HUES48 (cell line): ENCODE measurements around the gene ZNF362.
A peak's percentile ranks its signal among the peaks of the same experiment; 100 is the strongest.

ENCODE experiments used
- H3K27ac ChIP-seq: one replicate; pipeline ENCODE4 v1.7.0; 2013; ENCODE audit warnings: low read depth, low read length, inconsistent platforms
- H3K27me3 ChIP-seq: 2 replicates; pipeline ENCODE4 v1.6.1; 2013; ENCODE audit warnings: mild to moderate bottlenecking, low read length; ENCODE audit not compliant: control insufficient read depth, insufficient read depth
- H3K36me3 ChIP-seq: 2 replicates; pipeline ENCODE4 v1.6.1; 2013; ENCODE audit warnings: low read length; ENCODE audit not compliant: control insufficient read depth, insufficient read depth
- H3K4me1 ChIP-seq: 2 replicates; pipeline ENCODE4 v1.6.1; 2013; ENCODE audit warnings: mild to moderate bottlenecking, low read length; ENCODE audit not compliant: control insufficient read depth, insufficient read depth
- H3K4me3 ChIP-seq: 2 replicates; pipeline ENCODE4 v1.5.1; 2013; ENCODE audit warnings: mild to moderate bottlenecking, low read depth, low read length
- H3K9ac ChIP-seq: 2 replicates; pipeline ENCODE4 v1.6.1; 2013; ENCODE audit warnings: mild to moderate bottlenecking, low read depth, low read length, moderate library complexity
- H3K9me3 ChIP-seq: 2 replicates; pipeline ENCODE4 v1.6.1; 2013; ENCODE audit warnings: low read length; ENCODE audit not compliant: control insufficient read depth, insufficient read depth

The ZNF362 gene

DNA sequence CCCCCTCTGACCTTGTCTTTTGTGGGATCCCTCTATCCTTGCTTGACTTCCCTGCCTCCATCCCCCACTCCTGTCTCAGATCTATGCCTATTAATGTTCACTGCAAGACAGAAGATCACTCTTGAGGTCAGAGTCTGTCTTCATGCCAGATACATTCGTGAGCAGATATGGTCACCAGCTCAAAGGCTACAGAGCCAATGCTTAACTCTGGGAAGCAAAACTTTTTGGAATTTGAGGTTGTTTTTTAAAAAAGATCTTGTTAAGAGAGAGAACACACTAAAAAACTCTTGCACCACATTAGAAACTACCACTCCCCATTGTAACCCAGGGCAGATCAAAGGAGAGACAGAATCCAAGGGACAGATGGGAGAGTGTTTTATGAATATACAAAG, 81.8 kb downstream of the ZNF362 start:
- no peaks in the 10 kb centered on the region for H3K36me3 ChIP-seq

DNA sequence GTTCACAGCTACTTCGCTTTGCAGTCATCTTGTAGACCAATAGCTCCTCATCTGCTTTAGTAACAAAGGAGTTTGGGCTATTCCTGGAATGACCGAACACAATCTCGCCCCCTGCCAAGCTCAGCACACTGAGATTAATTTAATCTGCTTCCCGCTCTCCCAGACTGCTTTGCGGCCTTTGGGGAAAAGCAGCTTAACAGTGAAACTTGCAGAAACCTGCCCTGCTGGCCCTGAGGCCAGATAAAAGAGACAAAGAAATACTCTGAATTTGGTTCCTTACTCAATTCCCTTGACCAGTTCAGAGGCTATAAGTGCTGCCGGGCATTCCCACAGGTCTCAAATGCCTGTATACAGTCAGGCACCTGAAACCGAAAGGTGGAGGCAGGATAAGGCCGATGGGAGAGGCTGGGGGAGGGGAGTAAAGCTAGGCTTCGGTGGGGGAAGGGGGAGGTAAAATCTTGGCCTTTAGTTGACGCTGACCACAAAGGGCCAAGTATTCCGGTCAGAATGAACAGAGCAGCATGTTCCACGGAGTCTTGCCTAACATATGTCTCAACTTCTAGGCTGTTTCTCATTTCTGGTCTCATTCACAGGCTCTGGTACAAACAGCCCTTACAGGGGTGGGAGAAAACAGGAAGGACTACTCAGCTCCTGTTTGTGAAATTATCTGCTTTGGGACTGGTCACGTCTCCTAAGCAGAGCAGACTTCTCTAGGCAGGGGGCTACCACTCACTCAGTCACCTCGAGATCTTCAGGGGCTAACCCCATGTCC, 82.3 kb downstream of the ZNF362 start:
- peak overlapping the region; percentile 86 for H3K27ac ChIP-seq
- no peaks in the 10 kb centered on the region for H3K36me3 ChIP-seq
- H3K27me3 ChIP-seq = peaks cover 32% of the 10 kb centered on the region
- H3K4me3 ChIP-seq = peak overlapping the region; percentile 27
- H3K4me1 ChIP-seq = peaks cover 59% of the 10 kb centered on the region
- H3K9ac ChIP-seq = 0 out of 2 replicates have a peak overlapping the region, but pooled peaks have one; percentile 21
- no peaks in the 10 kb centered on the region for H3K9me3 ChIP-seq

More for the DNA sequence above, 81.8 kb downstream of the ZNF362 start:
- no peaks in the 10 kb centered on the region for H3K9me3 ChIP-seq
- 0 out of 2 replicates have a peak overlapping the region, but pooled peaks have one; percentile 27 for H3K4me3 ChIP-seq
- H3K27me3 ChIP-seq = peaks cover 29% of the 10 kb centered on the region; the same call in 1 of the 2 replicates
- H3K27ac ChIP-seq = peak overlapping the region; percentile 86
- 0 out of 2 replicates have a peak overlapping the region, but pooled peaks have one; percentile 21 for H3K9ac ChIP-seq
- H3K4me1 ChIP-seq = peaks cover 59% of the 10 kb centered on the region

DNA sequence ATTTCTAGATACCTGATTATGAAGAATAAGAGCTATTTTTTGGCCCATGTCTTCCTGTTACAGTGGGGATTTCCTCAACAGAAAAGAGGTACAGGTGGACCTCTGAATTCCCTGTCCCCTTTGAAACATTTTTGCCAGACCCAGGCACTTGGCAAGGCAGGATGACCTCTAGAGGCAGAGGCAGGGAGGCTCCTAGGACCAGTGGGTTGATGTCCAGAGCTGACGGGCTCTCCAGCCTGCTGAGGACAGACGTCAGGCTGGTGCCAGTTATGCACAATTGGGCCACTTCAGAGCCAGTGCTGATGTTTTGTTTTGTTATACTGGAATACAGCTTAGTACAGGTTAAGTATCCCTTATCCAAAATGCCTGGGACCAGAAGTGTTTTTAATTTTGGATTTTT, 83.1 kb downstream of the ZNF362 start:
- H3K36me3 ChIP-seq = no peaks in the 10 kb centered on the region
- H3K9ac ChIP-seq = no peak overlapping the region
- H3K4me1 ChIP-seq = peaks cover 54% of the 10 kb centered on the region
- no peaks in the 10 kb centered on the region for H3K9me3 ChIP-seq
- peak overlapping the region; percentile 86 for H3K27ac ChIP-seq
- no peak overlapping the region for H3K4me3 ChIP-seq
- H3K27me3 ChIP-seq = peaks cover 39% of the 10 kb centered on the region

DNA sequence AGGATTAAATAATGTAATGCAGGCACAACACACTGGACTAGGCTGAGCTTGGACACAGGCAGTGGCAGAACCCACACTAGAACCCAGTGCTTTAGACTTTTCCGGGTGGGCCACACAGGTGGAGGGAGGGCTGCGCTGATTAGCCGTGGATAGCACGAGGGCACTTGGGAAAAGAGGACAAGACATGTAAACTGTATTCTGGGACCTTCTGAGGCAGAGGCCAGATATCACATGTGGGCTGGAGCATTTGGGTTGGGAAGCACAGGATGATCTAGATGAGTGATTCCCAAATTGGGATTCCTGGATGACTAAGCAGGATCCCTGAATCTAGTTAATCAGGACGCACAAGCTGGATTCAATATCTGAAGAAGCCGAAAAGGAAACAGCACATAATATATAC, 84.9 kb downstream of the ZNF362 start:
- Histone ChIP-seq H3K9me3 (no peaks in the 10 kb centered on the region), H3K4me3 (no peak overlapping the region), H3K27ac (peak overlapping the region; percentile 92), H3K36me3 (no peaks in the 10 kb centered on the region), H3K4me1 (peaks cover 59% of the 10 kb centered on the region), H3K9ac (no peak overlapping the region), H3K27me3 (peaks cover 53% of the 10 kb centered on the region)

DNA sequence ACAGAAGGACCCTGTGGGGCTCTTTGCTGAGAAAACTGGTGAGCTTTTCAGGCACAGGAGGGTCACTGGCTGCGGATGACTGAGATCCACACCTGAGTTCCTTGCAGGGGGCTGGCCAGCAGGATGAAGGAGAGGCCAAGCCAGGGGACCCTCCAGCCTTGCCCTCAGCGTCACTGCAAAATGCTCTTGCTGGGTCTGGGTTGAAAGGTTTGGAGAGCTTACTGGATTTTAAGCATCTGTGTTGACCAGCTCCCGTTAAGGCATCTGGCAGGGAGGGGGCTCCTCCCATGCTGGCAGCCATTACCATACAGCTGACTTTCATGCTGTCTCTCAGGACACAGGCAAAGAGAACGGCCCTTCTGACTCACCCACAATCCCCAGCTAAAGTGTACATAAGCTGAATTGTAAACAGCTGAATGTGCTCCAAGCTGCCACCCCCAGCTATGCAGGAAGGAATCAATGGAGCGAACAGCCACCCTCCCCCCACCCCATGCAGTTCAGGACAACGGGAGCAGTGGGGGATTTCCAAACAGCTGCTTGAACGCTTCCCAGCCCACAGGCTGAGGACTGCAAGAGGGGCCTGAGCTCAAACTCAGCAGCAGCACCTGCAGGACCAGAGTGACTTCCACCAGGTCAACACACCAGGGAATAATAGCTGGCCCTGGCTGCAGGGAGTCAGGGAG, 85.9 kb downstream of the ZNF362 start:
- Histone ChIP-seq H3K27ac (peak overlapping the region; percentile 92), H3K4me1 (peaks cover 69% of the 10 kb centered on the region), H3K9ac (no peak overlapping the region), H3K36me3 (no peaks in the 10 kb centered on the region), H3K9me3 (no peaks in the 10 kb centered on the region), H3K27me3 (peaks cover 57% of the 10 kb centered on the region), H3K4me3 (peak overlapping the region; percentile 29; the same call in 1 of the 2 replicates)

DNA sequence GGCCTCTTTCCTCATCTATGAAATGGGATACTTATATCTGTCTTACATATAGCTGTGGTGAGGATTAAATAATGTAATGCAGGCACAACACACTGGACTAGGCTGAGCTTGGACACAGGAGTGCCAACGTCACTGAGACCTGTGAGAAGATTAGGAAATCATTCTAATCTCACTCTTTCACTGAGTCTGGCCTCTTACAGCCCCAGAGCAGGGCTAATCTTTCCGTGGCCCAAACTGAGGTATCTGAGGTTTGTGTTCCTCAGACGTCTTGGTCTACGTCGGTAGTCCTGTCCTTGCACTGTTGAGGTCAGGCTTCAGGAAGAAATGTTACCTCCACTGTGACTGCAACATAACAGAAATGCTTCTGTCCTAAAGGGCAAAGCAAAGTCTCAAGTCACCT, 87.2 kb downstream of the ZNF362 start:
- peaks cover 67% of the 10 kb centered on the region for H3K27me3 ChIP-seq
- no peaks in the 10 kb centered on the region for H3K36me3 ChIP-seq
- no peak overlapping the region for H3K4me3 ChIP-seq
- H3K9me3 ChIP-seq = no peaks in the 10 kb centered on the region
- peaks cover 70% of the 10 kb centered on the region for H3K4me1 ChIP-seq
- H3K9ac ChIP-seq = no peak overlapping the region
- no peak overlapping the region for H3K27ac ChIP-seq

DNA sequence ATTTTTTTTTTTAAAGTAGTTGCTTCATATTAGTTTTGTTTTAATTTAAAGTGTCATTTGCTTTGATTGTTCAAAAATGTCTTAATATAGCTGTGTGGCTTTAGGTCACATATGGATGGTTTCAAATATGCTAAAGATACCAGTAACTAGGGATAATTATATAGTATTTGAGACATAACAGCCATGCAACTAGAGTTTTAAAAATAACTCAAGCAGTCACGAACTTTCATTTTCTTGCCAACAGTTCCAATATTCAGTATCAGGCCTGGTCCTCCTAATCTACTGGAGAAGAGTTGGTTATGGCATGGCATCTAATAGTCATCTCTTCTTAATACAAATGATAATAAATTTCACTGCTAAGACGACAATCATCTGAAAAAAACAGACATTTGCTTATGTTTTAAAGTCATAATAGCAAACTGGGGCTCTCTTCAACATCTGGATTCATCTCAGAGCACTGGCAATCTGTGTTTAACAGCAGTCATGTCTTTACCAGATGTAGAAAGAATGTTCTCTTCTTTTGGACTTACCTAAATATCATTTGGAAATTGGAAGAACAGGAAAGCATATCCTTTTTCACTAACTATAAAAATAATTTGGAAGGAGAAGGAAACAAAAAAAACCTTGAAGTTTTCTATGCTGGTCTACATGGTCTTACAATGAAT, 88.7 kb downstream of the ZNF362 start:
- Histone ChIP-seq H3K9ac (no peak overlapping the region), H3K4me1 (peaks cover 61% of the 10 kb centered on the region), H3K4me3 (no peak overlapping the region), H3K27me3 (peaks cover 68% of the 10 kb centered on the region), H3K27ac (no peak overlapping the region), H3K9me3 (no peaks in the 10 kb centered on the region), H3K36me3 (no peaks in the 10 kb centered on the region)

DNA sequence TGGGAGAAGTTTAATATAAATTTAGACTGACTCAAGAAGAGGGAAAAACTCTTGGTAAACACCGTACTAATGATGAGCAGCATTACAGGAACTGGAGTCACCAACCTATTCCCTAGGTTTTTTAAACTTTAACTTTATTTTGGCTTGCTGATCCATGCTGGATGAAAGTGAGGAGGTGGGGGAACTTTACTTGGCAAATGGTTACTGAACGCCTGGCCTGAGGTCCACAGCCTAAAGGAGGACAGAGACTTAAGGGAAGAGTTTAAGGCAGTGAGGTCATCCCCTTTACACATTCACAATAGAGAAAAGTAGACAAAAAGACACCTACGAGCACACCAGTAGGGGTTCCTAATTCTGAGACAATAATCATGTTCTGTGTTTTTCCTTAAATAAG, 90.2 kb downstream of the ZNF362 start:
- H3K27me3 ChIP-seq = peaks cover 79% of the 10 kb centered on the region
- H3K9me3 ChIP-seq = no peaks in the 10 kb centered on the region
- H3K4me3 ChIP-seq = no peak overlapping the region
- H3K4me1 ChIP-seq = peaks cover 56% of the 10 kb centered on the region
- peak overlapping the region; percentile 73 for H3K27ac ChIP-seq
- H3K36me3 ChIP-seq = no peaks in the 10 kb centered on the region
- no peak overlapping the region for H3K9ac ChIP-seq

DNA sequence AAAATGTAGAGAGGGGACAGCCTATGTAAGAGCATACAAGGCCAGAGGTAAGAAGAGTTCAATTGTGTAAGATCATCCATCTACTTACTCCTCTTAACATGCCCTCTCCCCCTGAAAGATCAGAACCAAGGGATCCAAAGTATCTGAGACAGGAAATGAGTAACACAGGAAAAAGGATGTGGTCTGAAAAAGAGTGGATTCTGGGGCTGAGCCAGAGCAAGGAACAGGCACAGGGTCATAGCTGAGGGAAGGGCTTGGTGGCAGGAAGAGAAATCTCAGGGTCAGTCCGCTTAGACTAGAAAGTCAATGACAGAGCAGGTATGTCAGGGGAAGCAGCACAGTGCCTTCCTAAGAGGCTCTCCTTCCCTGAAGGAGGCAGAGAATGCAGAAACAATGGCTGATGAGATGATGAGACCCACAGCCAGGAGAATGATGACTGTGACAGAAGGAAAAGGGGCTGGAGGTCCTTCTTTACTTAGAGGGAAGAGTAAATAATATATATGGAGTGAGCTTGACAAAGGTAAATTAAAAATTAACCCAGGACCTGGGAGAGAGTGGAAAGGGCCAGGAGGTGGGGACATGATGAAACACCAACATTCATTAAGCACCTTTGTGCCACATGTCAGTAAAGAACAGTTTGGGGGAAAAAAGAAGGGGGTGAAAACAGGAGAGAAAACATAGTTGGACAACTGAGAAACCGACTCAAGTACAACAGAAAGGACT, 90.8 kb downstream of the ZNF362 start:
- Histone ChIP-seq H3K9me3 (no peaks in the 10 kb centered on the region), H3K4me1 (peaks cover 51% of the 10 kb centered on the region), H3K4me3 (no peak overlapping the region), H3K27ac (peak overlapping the region; percentile 73), H3K9ac (no peak overlapping the region), H3K27me3 (peaks cover 82% of the 10 kb centered on the region), H3K36me3 (no peaks in the 10 kb centered on the region)

DNA sequence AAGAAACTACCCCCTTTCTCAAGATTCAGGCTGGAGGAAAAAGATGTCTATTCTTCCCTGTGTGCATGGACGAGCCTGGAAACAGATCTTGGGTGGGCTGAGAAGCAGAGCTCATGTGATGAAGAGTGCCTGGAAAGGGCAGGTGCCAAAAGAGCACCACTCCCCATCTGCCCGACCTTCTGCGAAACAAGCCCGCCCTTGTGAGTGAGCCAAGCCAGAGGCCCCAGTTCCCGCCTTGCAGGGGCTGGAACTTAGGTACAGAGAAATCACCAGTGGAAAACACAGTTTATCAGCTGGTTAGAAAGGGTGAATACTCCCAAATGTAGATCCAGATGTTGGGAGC, 91.3 kb downstream of the ZNF362 start:
- H3K27me3 ChIP-seq = peaks cover 87% of the 10 kb centered on the region
- H3K4me1 ChIP-seq = peaks cover 45% of the 10 kb centered on the region

More for the DNA sequence above, 91.3 kb downstream of the ZNF362 start:
- H3K9me3 ChIP-seq = no peaks in the 10 kb centered on the region
- H3K9ac ChIP-seq = no peak overlapping the region
- peak overlapping the region; percentile 73 for H3K27ac ChIP-seq
- H3K4me3 ChIP-seq = peak overlapping the region; percentile 10; the same call in 1 of the 2 replicates
- H3K36me3 ChIP-seq = no peaks in the 10 kb centered on the region
